CD14-positive monocyte (primary cell): ENCODE results near the gene SLC22A23. TPM values are rescaled to one million over a fixed set of nuclear protein-coding genes. Genes with fewer than 3 reads are reported as not detected.

Experiments
- DNase-seq, 3 donors: peaks; one replicate each; pipeline ENCODE4 v3.0.0-alpha.2; 2011 to 2022
- H2AFZ ChIP-seq: 2 replicates; pipeline ENCODE4 v1.6.0; 2012; ENCODE audit warnings: mild to moderate bottlenecking, low read depth, low read length, inconsistent platforms; ENCODE audit not compliant: insufficient read depth, poor library complexity, severe bottlenecking
- H3K27ac ChIP-seq, 2 donors: 1 replicate in 1 of 2; 2 replicates in 1 of 2; pipeline ENCODE4 v1.5.1; 2012 to 2013; ENCODE audit warnings: low read length in 2 of 2, control low read depth in 1 of 2, inconsistent platforms in 1 of 2, low read depth in 1 of 2, mild to moderate bottlenecking in 1 of 2
- H3K27me3 ChIP-seq, 2 donors: one replicate each; pipeline versions ENCODE4 v1.6.0 to v1.6.1; 2011 to 2013; ENCODE audit warnings: low read length in 2 of 2; ENCODE audit not compliant: control insufficient read depth in 2 of 2, insufficient read depth in 2 of 2
- H3K36me3 ChIP-seq, 2 donors: replicated peaks in 1 of 2; 1 replicate in 1 of 2; 2 replicates in 1 of 2; pipeline versions ENCODE4 v1.5.1 to v1.6.1; 2012 to 2013; ENCODE audit warnings: low read length in 2 of 2, control low read depth in 1 of 2, inconsistent platforms in 1 of 2, mild to moderate bottlenecking in 1 of 2; ENCODE audit not compliant: insufficient read depth in 2 of 2, control insufficient read depth in 1 of 2
- H3K4me1 ChIP-seq, 2 donors: 1 replicate in 1 of 2; 2 replicates in 1 of 2; pipeline versions ENCODE4 v1.5.1 to v1.6.1; 2012 to 2013; ENCODE audit warnings: low read length in 2 of 2, control low read depth in 1 of 2, inconsistent platforms in 1 of 2, mild to moderate bottlenecking in 1 of 2, moderate library complexity in 1 of 2; ENCODE audit not compliant: insufficient read depth in 2 of 2, control insufficient read depth in 1 of 2
- H3K4me2 ChIP-seq: replicated peaks from 2 replicates; pipeline ENCODE3; 2012; ENCODE audit warnings: low read length, moderate library complexity, mild to moderate bottlenecking; ENCODE audit not compliant: poor library complexity, severe bottlenecking; ENCODE audit errors: extremely low read depth
- H3K4me3 ChIP-seq, 3 experiments: fragments of 200-600 bp in 1 of 3; sonication (generic) in 1 of 3; replicated peaks in 1 of 3; 1 replicate in 2 of 3; 2 replicates in 1 of 3; pipeline ENCODE4 v1.5.1; 2011 to 2013; ENCODE audit warnings: low read length in 3 of 3, mild to moderate bottlenecking in 3 of 3, control low read depth in 2 of 3, low read depth in 2 of 3, inconsistent platforms in 1 of 3, moderate library complexity in 1 of 3
- H3K79me2 ChIP-seq: 2 replicates; pipeline ENCODE4 v1.6.0; 2012; ENCODE audit warnings: mild to moderate bottlenecking, control low read depth, inconsistent platforms, low read length, moderate library complexity; ENCODE audit not compliant: insufficient read depth
- H3K9ac ChIP-seq: 2 replicates; pipeline ENCODE4 v1.6.0; 2017; ENCODE audit warnings: low read length, mild to moderate bottlenecking; ENCODE audit not compliant: insufficient read depth, poor library complexity, severe bottlenecking
- H3K9me3 ChIP-seq, 2 donors: replicated peaks in 1 of 2; 1 replicate in 1 of 2; 2 replicates in 1 of 2; pipeline versions ENCODE4 v1.5.1 to v1.6.1; 2012 to 2013; ENCODE audit warnings: low read length in 2 of 2, control low read depth in 1 of 2; ENCODE audit not compliant: control insufficient read depth in 1 of 2, insufficient read depth in 1 of 2
- H4K20me1 ChIP-seq: 2 replicates; pipeline ENCODE4 v1.6.0; 2012; ENCODE audit warnings: mild to moderate bottlenecking, low read length, control low read depth, moderate library complexity; ENCODE audit not compliant: insufficient read depth
- H3K27ac Mint-ChIP-seq, 7 donors: one replicate each; pipeline ENCODE4 v1.8.0; 2020; ENCODE audit warnings: mild to moderate bottlenecking in 7 of 7, mixed read lengths in 7 of 7, moderate library complexity in 6 of 7, inconsistent platforms in 2 of 7
- H3K27me3 Mint-ChIP-seq, 3 donors: one replicate each; pipeline ENCODE4 v1.8.0; 2021 to 2022; ENCODE audit warnings: low read depth in 3 of 3, mild to moderate bottlenecking in 3 of 3, mixed read lengths in 3 of 3, moderate library complexity in 3 of 3, inconsistent platforms in 1 of 3
- H3K36me3 Mint-ChIP-seq, 2 donors: one replicate each; pipeline ENCODE4 v1.8.0; 2020; ENCODE audit warnings: mixed read lengths in 2 of 2, inconsistent platforms in 1 of 2, mild to moderate bottlenecking in 1 of 2
- H3K4me1 Mint-ChIP-seq: one replicate; pipeline ENCODE4 v1.8.0; 2020; ENCODE audit warnings: mild to moderate bottlenecking, mixed read lengths
- H3K4me3 Mint-ChIP-seq, 2 donors: one replicate each; pipeline ENCODE4 v1.8.0; 2020; ENCODE audit warnings: mild to moderate bottlenecking in 2 of 2, mixed read lengths in 2 of 2, moderate library complexity in 1 of 2
- H3K9me3 Mint-ChIP-seq, 7 donors: one replicate each; pipeline ENCODE4 v1.8.0; 2020 to 2022; ENCODE audit warnings: mixed read lengths in 7 of 7, mild to moderate bottlenecking in 6 of 7, moderate library complexity in 6 of 7, inconsistent platforms in 2 of 7
- CTCF ChIP-seq: fragments of 200-600 bp; IDR thresholded peaks from one replicate; pipeline ENCODE4 v1.8.0; 2022; ENCODE audit warnings: antibody characterized with exemption, mild to moderate bottlenecking
- WGBS: methylation state at CpG from one replicate; pipeline ENCODE4 v1.1.5; 2013; ENCODE audit warnings: missing lambda C conversion rate; ENCODE audit not compliant: insufficient coverage; 5-methylcytosine and 5-hydroxymethylcytosine counted together
- intact Hi-C, 2 donors: fragments of 100-400 bp; cut with micrococcal nuclease; formaldehyde crosslinking; loops; one replicate each; pipeline versions ENCODE4 v1.15.0 to v1.15.1; 2023
- polyA plus RNA-seq, 3 donors: library from polyadenylated mRNA; depleted of rRNA in 1 of 3; unstranded in 2 of 3; stranded (reverse) in 1 of 3; fragments of 300-500 nt in 2 of 3; fragments of >200 nt in 1 of 3; fragmentation: Illumina TruSeq in 2 of 3; gene quantifications; 1 replicate in 2 of 3; 2 replicates in 1 of 3; pipeline ENCODE4 v1.2.3, GENCODE V29; 2012 to 2021

Gene SLC22A23
- polyA plus RNA-seq, 3 donors: 0.08 TPM; not detected in 2

GRCh38 chr6:3392930-3393835 is 63.7 kb downstream of the SLC22A23 start:
- no peaks in the 10 kb centered on the region for H3K27me3 ChIP-seq
- no peaks in the 10 kb centered on the region for H3K79me2 ChIP-seq
- no peak overlapping the region for H3K9ac ChIP-seq
- H3K9me3 ChIP-seq: no peaks in the 10 kb centered on the region
- H3K4me2 ChIP-seq: no peak overlapping the region
- H3K27ac ChIP-seq: no peak overlapping the region
- intact Hi-C loops: no loop called here
- H3K27me3 Mint-ChIP-seq: peaks cover 0 to 12% (median 3%) of the 10 kb centered on the region in 3 donors
- H3K36me3 Mint-ChIP-seq: no peaks in the 10 kb centered on the region
- H3K4me3 Mint-ChIP-seq: no peak overlapping the region
- H3K4me1 Mint-ChIP-seq: peaks cover 3% of the 10 kb centered on the region
- no peaks in the 10 kb centered on the region for H3K36me3 ChIP-seq
- H2AFZ ChIP-seq: no peak overlapping the region
- peaks cover 0 to 2% (median 0%) of the 10 kb centered on the region in 7 donors for H3K9me3 Mint-ChIP-seq
- no peak overlapping the region for H3K4me3 ChIP-seq
- H4K20me1 ChIP-seq: no peaks in the 10 kb centered on the region
- H3K4me1 ChIP-seq: no peaks in the 10 kb centered on the region
- no peak overlapping the region for H3K27ac Mint-ChIP-seq
- no peak for DNase-seq
- no peak for TF ChIP-seq CTCF
- WGBS: 96% methylated on average over 8 of the region's 13 CpGs

- no peak overlapping the region for H3K9ac ChIP-seq
- 100% methylated on average over 3 of the region's 3 CpGs for WGBS
- no peaks in the 10 kb centered on the region for H3K9me3 Mint-ChIP-seq
These were observed 64.9 kb downstream of the SLC22A23 start for GRCh38 chr6:3391902-3392458.

More at GRCh38 chr6:3391902-3392458, 64.9 kb downstream of the SLC22A23 start:
- Mint-ChIP-seq H3K36me3 (no peaks in the 10 kb centered on the region), H3K4me1 (peaks cover 3% of the 10 kb centered on the region), H3K27me3 (peaks cover 0 to 13% (median 3%) of the 10 kb centered on the region in 3 donors), H3K4me3 (no peak overlapping the region), H3K27ac (no peak overlapping the region)
- Histone ChIP-seq H3K27ac (no peak overlapping the region), H3K79me2 (no peaks in the 10 kb centered on the region), H3K4me2 (no peak overlapping the region), H2AFZ (no peak overlapping the region), H4K20me1 (no peaks in the 10 kb centered on the region), H3K36me3 (no peaks in the 10 kb centered on the region), H3K27me3 (no peaks in the 10 kb centered on the region), H3K4me1 (no peaks in the 10 kb centered on the region), H3K9me3 (no peaks in the 10 kb centered on the region), H3K4me3 (no peak overlapping the region)
- no peak for TF ChIP-seq CTCF
- intact Hi-C loops: no loop called here
- peak in 1 of 3 donors; percentile 21 for DNase-seq
